OCI-LY7 (cell line): Measurements from ENCODE around the gene WDR41. TPM values are rescaled to one million over a fixed set of nuclear protein-coding genes. Genes with fewer than 3 reads are reported as not detected.
"Not testable (repeated sequence)": the region's sequence is repeated elsewhere in the genome, so short reads cannot be mapped to it uniquely, and the experiment has no call there.

Source experiments
- BruUV-seq: library from RNA; stranded (reverse); fragments of 400-500 nt; replicated peaks from 2 replicates; lab custom pipeline; 2021; lab: Mats Ljungman, UMichigan
- CTCF ChIA-PET: fragments of 300-600 bp; sonication (Branson Sonifier 250); formaldehyde crosslinking; loops from one replicate; lab custom pipeline; 2022; ENCODE audit warnings: antibody characterized with exemption; ENCODE audit not compliant: unreplicated experiment; lab: Charles Lee
- POLR2A ChIA-PET: fragments of 300-600 bp; sonication (Branson Sonifier 250); formaldehyde crosslinking; loops from one replicate; lab custom pipeline; 2022; ENCODE audit warnings: antibody characterized with exemption; lab: Charles Lee
- DNase-seq: peaks from one replicate; pipeline ENCODE4 v3.0.0-alpha.2; 2015; ENCODE audit warnings: low spot score
- H2AFZ ChIP-seq: fragments of 200-600 bp; sonication (generic), shearing (Covaris generic); 2 replicates; pipeline ENCODE4 v1.6.1; 2014; ENCODE audit warnings: mild to moderate bottlenecking, antibody characterized with exemption, low read length, moderate library complexity
- H3K27ac ChIP-seq: fragments of 200-600 bp; sonication (generic); 2 replicates; pipeline ENCODE4 v1.5.1; 2014; ENCODE audit warnings: mixed run types, low read depth, mild to moderate bottlenecking, moderate library complexity, low read length, inconsistent platforms; ENCODE audit not compliant: poor library complexity, severe bottlenecking
- H3K36me3 ChIP-seq: fragments of 200-600 bp; sonication (generic); 2 replicates; pipeline ENCODE4 v1.6.1; 2014; ENCODE audit warnings: mild to moderate bottlenecking, antibody characterized with exemption, low read length, moderate library complexity, mixed read lengths; ENCODE audit not compliant: insufficient read depth
- H3K4me1 ChIP-seq: fragments of 200-600 bp; sonication (generic); 2 replicates; pipeline ENCODE4 v1.5.1; 2014; ENCODE audit warnings: mild to moderate bottlenecking, low read length; ENCODE audit not compliant: insufficient read depth, poor library complexity, severe bottlenecking
- H3K4me2 ChIP-seq: fragments of 200-600 bp; sonication (generic); 2 replicates; pipeline ENCODE4 v1.6.1; 2014; ENCODE audit warnings: mild to moderate bottlenecking, low read length
- H3K4me3 ChIP-seq: fragments of 200-600 bp; sonication (generic); 2 replicates; pipeline ENCODE4 v1.5.1; 2014; ENCODE audit warnings: mild to moderate bottlenecking, low read depth, low read length; ENCODE audit not compliant: poor library complexity, severe bottlenecking
- H3K79me2 ChIP-seq: fragments of 200-600 bp; sonication (generic); 2 replicates; pipeline ENCODE4 v1.6.1; 2016; ENCODE audit warnings: low read depth, mild to moderate bottlenecking, low read length, moderate library complexity, mixed read lengths; ENCODE audit not compliant: insufficient read depth
- H3K9me2 ChIP-seq: fragments of 200-600 bp; sonication (generic); 2 replicates; pipeline ENCODE4 v1.6.1; 2016; ENCODE audit warnings: mild to moderate bottlenecking, low read length, mixed read lengths; ENCODE audit not compliant: insufficient read depth
- H3K9me3 ChIP-seq: fragments of 200-600 bp; sonication (generic); 2 replicates; pipeline ENCODE4 v1.6.1; 2014; ENCODE audit warnings: mild to moderate bottlenecking, mixed run types, low read length, mixed read lengths
- H4K20me1 ChIP-seq: fragments of 200-600 bp; sonication (generic); 2 replicates; pipeline ENCODE4 v1.6.1; 2014; ENCODE audit warnings: mild to moderate bottlenecking, antibody characterized with exemption, low read length, moderate library complexity, mixed read lengths; ENCODE audit not compliant: insufficient read depth
- CTCF ChIP-seq: fragments of 200-600 bp; sonication (generic); conservative IDR thresholded peaks from 2 replicates; pipeline ENCODE4 v1.5.1; 2014; ENCODE audit warnings: mild to moderate bottlenecking, antibody characterized with exemption, low read length, moderate library complexity, mixed read lengths
- EZH2phosphoT487 ChIP-seq: fragments of 200-600 bp; sonication (generic); IDR thresholded peaks from 2 replicates; pipeline ENCODE4 v1.6.1; 2018; ENCODE audit warnings: low read depth, borderline replicate concordance, mild to moderate bottlenecking, mixed run types, antibody characterized with exemption, low read length, moderate library complexity, mixed read lengths
- intact Hi-C: fragments of 100-400 bp; cut with micrococcal nuclease; formaldehyde crosslinking; loops from one replicate; pipeline ENCODE4 v1.10.0; 2022; ENCODE audit not compliant: unreplicated experiment
- total RNA-seq, 2 experiments: library from RNA; depleted of rRNA in 1 of 2; stranded (reverse); fragments of >200 nt in 1 of 2; shearing (Covaris generic) in 1 of 2; gene quantifications; 2 replicates each; pipeline ENCODE4 v1.2.3, GENCODE V29; 2014 to 2022

WDR41 gene
- total RNA-seq, 2 experiments from 2014 or later, result 75.1 to 80.2 TPM

- no peak for TF ChIP-seq EZH2phosphoT487
- TF ChIP-seq CTCF, result peak; percentile 71
- DNase-seq, result peak; percentile 28
- Histone ChIP-seq H3K9me3 (no peaks in the 10 kb centered on the region), H2AFZ (no peak overlapping the region), H3K4me2 (no peak overlapping the region), H4K20me1 (no peaks in the 10 kb centered on the region; the same call in 1 of the 2 replicates), H3K4me3 (no peak overlapping the region), H3K36me3 (no peaks in the 10 kb centered on the region), H3K27ac (no peak overlapping the region), H3K4me1 (no peaks in the 10 kb centered on the region), H3K9me2 (no peaks in the 10 kb centered on the region), H3K79me2 (no peaks in the 10 kb centered on the region)
- intact Hi-C loops, result no loop called here
- POLR2A ChIA-PET, result interaction anchor here (0.8 to 2.5 kb wide), 2 partner anchors 8 to 94 kb away, joined by 3 to 6 read pairs; no protein-coding TSS in a partner anchor
- CTCF ChIA-PET, result no interaction called here
- no TSS peak for BruUV-seq
These were observed 26.2 kb upstream of the WDR41 start for GRCh38 chr5:77518304-77518703.

DNA sequence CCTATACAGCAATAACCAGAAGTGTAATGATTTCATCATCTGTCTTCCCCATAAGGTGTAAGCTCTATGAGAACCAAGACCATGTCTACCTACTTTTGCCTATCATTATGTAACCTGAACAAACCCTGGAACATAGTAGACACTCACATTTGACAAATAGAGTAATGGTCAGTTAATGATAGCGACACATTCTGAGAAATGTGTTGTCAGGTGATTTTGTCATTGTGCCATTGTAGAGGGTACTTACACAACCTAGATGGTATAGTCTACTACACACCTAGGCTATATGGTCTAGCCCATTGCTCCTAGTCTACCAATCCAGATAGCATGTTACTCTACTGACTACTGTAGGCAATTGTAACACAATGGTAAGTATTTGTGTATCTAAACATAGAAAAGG is 22.3 kb upstream of the WDR41 start:
- H3K9me2 ChIP-seq, result no peaks in the 10 kb centered on the region
- CTCF ChIA-PET, result no interaction called here
- no peak overlapping the region for H3K4me3 ChIP-seq
- no peak for DNase-seq
- H3K36me3 ChIP-seq, result no peaks in the 10 kb centered on the region
- intact Hi-C loops, result no loop called here
- POLR2A ChIA-PET, result no interaction called here
- no peak overlapping the region for H2AFZ ChIP-seq
- no peak overlapping the region for H3K27ac ChIP-seq
- no peaks in the 10 kb centered on the region for H3K4me1 ChIP-seq
- H4K20me1 ChIP-seq, result no peaks in the 10 kb centered on the region; the same call in 1 of the 2 replicates
- H3K4me2 ChIP-seq, result no peak overlapping the region
- TF ChIP-seq EZH2phosphoT487 (no peak), CTCF (no peak)
- no peaks in the 10 kb centered on the region for H3K9me3 ChIP-seq
- no TSS peak for BruUV-seq
- H3K79me2 ChIP-seq, result no peaks in the 10 kb centered on the region

DNA sequence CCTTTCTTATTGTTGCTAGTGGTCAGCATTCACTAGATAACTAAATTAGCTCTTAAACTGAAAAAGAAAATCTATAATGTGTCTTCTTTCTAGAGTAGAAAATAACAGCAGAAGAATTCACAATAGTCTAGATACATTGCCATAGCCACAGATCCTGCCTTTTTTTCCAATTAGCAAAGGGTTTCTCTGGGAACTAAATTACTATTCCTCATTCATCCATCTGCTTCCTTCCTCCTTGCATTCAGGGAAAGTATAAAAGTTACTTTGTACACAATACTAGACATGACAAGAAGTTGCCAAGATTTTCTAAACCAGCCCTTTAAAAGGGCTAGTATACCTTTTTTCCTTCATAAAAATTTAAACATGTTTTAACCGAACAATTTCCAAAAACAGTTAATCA is 21.2 kb upstream of the WDR41 start:
- no peak overlapping the region for H2AFZ ChIP-seq
- H3K79me2 ChIP-seq, result no peaks in the 10 kb centered on the region
- H3K9me3 ChIP-seq, result no peaks in the 10 kb centered on the region
- no peak overlapping the region for H3K4me2 ChIP-seq
- intact Hi-C loops, result no loop called here
- H3K27ac ChIP-seq, result no peak overlapping the region
- CTCF ChIA-PET, result no interaction called here
- H4K20me1 ChIP-seq, result no peaks in the 10 kb centered on the region; the same call in 1 of the 2 replicates
- TF ChIP-seq CTCF (no peak), EZH2phosphoT487 (no peak)
- no peaks in the 10 kb centered on the region for H3K9me2 ChIP-seq
- no peaks in the 10 kb centered on the region for H3K4me1 ChIP-seq
- no peaks in the 10 kb centered on the region for H3K36me3 ChIP-seq
- POLR2A ChIA-PET, result interaction anchor here (0.7 kb wide), 1 partner anchor 498 kb away, joined by 3 read pairs; no protein-coding TSS in a partner anchor
- H3K4me3 ChIP-seq, result no peak overlapping the region
- no TSS peak for BruUV-seq
- DNase-seq, result no peak

DNA sequence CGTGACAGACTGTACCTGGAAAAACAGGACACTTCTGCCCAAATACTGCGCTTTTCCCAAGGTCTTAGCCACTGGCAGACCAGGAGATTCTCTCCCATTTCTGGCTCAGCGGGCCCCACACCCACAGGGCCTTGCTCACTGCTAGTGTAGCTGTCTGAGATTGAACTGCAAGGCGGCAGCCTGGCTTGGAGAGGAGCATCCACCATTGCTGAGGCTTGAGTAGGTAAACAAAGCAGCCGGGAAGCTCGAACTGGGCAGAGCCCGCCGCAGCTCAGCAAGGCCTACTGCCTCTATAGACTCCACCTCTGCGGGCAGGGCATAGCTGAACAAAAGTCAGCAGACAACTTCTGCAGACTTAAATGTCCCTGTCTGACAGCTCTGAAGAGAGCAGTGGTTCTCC is 9.0 kb upstream of the WDR41 start:
- H3K4me2 ChIP-seq, H3K4me1 ChIP-seq, H3K36me3 ChIP-seq, intact Hi-C loops, H3K79me2 ChIP-seq, H4K20me1 ChIP-seq, BruUV-seq, H3K27ac ChIP-seq, CTCF ChIA-PET, H2AFZ ChIP-seq, POLR2A ChIA-PET, H3K9me3 ChIP-seq, H3K4me3 ChIP-seq, H3K9me2 ChIP-seq, DNase-seq: not testable (repeated sequence)
